ENCODE data around the gene ADAMTS10.
"Not testable (repeated sequence)": the region's sequence is repeated elsewhere in the genome, so short reads cannot be mapped to it uniquely, and the experiment has no call there.

The ADAMTS10 gene

GRCh38 chr19:8610041-8610935, at the start of gene ADAMTS10:
Gene ADAMTS10 (minus strand): TSS chr19:8610715. CDS start chr19:8605710, 5,005 bp downstream.
- peak; percentile 53 for DNase-seq

DNA sequence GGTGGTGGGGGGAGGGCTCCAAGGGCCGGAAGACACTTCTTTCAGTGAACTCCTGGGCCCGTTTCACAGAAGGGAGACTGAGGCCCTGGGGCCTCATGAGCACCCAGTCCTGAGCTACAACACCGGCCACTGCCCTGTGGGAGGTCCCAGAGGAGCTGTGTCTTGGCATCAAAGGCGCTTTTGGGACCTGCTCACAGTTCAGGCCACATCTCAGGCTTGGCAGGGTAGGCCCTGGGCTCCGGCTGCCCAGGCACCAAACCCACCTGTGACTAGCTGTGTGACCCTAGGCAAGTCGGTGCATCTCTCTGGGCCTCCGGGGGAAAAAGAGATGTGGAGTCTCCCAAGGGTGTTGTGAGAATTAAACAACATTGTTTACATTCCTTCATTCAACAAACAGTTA, 49.4 kb upstream of the ADAMTS10 start:
- DNase-seq, result no peak

GRCh38 chr19:8657869-8658268, 47.4 kb upstream of the ADAMTS10 start:
- DNase-seq, result no peak

- DNase-seq, result no peak
Measured at GRCh38 chr19:8655340-8655709, 44.8 kb upstream of the ADAMTS10 start.

DNA sequence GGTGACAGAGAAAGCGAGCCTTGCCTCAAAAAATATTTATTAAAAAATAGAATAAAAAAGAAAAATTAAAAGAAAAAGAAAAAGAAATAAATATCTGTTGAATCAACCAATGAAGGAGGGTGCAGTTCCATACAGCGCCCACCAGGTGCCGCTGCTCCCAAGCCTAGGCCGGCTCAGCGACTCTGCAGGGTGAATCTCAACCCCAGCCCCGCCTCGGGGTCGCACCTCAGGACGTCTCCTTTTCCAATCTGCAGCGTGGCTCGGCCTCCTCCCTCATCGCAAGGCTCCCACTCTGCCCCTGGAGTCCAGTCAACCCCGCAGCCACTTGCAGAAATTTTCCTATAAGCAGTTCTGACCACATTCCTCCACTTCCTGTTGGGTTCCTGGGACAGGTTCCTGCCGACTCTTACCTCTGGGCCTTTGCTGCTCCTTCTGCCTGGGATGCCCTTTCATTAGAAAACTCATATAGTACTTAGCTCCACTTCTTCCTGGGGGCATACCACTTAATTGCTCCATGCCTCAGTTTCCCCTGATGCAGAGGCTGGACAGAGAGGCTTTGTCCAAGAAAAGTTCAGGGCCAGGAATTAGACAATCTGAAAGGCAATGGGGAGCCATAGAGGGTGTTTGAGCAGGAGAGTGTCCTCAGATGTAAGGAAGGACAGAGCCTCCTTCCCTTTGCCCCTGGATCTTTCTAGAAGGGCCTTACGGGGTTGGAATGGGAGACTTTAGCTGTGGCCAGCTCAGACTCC, 44.2 kb upstream of the ADAMTS10 start:
- DNase-seq, result peak; percentile 24

GRCh38 chr19:8648240-8648639, 37.7 kb upstream of the ADAMTS10 start:
- DNase-seq, result no peak

DNA sequence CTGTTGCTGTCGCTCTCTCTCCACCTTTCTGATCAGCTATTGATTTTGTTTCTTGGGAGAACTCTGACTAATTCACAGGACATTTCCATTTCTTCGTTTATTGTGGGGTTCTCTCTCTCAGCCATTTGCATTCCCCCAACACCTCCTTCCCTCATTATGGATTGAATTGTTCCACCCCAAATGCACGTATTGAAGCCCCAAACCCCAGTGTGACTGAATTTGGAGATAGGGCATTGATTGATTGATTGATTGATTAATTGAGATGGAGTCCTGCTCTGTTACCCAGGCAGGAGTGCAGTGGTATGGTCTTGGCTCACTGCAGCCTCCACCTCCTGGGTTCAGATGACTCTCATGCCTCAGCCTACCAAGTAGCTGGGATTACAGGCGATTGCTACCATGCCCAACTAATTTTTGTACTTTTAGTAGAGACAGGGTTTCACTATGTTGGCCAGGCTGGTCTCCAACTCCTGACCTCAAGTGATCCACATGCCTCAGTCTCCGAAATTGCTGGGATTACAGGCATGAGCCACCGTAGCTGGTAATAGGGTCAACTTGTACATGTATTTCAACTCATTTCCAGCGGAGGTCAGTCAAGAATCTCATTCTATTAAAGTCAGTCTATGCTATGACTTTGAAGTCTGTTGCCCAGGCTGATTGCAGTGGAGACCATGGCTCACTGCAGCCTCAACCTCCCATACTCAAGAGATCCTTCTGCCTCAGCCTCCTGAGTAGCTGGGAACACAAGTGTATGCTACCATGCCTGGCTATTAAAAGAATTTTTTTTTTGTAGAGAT, 33.5 kb upstream of the ADAMTS10 start:
- no peak for DNase-seq

- DNase-seq, result no peak
Measured at GRCh38 chr19:8642561-8642960, 32.0 kb upstream of the ADAMTS10 start.

GRCh38 chr19:8641908-8642547, 31.5 kb upstream of the ADAMTS10 start:
- DNase-seq, result peak; percentile 64

DNA sequence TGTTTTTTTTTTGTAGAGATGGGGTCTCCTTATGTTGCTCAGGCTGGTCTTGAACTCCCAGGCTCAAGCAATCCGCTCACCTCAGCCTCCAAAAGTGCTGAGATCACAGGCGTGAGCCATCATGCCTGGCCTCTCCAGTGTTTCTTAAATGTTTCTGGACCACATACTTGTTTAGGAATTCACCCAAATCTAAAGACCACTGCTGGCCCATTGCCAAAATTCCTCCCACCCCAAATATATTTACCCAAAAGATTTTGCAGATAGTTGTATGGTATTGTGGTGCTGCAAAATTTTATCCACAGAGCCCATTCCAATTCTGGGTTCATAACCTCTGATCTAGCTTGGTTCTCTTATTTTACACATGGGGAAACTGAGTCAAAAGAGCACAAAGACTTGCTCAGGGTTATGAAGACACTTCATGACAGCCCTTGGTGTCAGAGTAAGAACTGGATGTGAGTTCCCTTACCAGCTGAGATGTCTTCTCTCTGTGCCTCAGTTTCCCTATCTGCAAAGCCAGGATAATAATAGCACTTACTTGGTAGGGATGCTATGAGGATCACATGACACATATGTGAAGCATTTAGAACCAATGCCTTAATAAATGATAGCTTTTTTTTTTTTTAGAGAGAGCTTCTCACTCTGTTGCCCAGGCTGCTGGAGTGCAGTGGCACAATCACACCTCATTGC, 30.8 kb upstream of the ADAMTS10 start:
- DNase-seq, result no peak

DNA sequence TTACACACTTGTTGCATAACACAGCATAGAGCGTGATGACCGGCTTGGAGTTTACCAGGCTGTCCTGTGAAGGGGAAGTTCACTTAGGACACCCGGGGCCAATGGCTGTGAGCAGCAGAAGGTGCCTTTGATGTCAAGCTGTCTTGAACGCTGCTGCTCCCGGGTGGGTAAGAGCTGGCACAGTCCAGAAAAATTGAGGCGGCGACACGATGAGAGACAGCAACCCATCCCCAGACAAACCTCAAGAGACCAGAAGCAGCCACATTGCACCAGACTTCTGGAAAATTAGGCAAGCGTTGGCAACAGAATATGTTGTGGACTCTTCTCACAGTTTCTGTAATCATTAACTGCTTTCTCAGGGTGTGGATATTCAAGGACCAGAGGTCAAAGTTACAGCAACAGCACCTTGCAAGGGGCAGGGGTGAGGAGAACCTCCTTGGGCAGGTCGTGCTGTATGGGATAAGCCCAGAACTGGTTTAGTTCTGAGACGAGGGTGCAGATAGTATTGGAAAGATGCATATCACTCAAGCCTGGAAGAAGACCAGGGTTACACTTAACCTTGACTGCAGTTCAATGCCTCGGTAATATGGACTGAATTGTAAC, 30.0 kb upstream of the ADAMTS10 start:
- no peak for DNase-seq

DNA sequence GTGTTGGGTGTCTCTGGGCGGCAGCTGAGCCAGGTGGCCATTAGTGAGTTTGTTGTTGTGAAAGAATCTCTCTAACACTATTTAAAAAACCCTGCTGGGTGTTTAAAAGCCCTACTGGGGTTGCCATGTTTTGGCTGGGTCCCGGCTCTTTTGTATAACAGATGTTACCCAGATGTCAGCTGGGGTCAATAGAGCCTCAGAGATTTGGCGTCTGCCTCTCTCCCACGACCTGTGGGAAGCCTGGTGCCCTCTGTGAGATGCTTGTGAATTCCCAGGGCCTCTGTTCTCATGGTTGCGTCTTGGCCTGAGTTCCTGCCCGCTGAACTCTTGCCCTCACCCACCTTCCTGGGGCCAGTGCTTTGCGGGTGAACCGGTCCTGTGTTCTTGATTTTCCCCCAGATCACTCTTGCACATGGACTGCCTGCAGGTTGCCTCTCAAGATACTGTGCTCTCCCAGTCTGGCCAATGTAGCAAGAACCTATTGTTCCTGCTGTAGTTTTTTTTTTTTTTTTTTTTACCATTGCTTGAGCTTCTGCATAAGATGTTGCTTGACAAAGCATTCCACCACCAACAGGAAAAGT, 29.4 kb upstream of the ADAMTS10 start:
- DNase-seq, result no peak

- peak; percentile 59 for DNase-seq
Measured at GRCh38 chr19:8638078-8638619, 27.6 kb upstream of the ADAMTS10 start.

GRCh38 chr19:8637070-8637469, 26.6 kb upstream of the ADAMTS10 start:
- DNase-seq, result not testable (repeated sequence)

DNA sequence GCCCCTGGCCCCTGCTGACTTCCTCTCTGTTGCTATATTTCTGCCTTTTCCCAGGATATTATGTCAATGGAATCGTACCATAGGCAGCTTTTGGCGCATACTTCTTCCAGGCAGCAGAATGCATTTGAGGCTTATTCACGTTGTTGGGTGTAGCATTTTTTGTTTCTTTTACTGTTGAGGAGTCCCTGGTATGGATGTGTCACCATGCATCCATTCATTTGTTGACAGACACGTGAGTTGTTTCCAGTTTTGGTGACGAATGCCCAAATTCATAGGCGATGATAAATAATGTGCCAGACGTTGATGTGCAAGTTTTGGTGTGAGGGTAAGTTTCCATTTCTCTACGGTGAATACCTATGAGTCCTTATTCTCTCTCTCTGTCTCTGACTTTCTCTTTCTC, 24.9 kb upstream of the ADAMTS10 start:
- no peak for DNase-seq

DNA sequence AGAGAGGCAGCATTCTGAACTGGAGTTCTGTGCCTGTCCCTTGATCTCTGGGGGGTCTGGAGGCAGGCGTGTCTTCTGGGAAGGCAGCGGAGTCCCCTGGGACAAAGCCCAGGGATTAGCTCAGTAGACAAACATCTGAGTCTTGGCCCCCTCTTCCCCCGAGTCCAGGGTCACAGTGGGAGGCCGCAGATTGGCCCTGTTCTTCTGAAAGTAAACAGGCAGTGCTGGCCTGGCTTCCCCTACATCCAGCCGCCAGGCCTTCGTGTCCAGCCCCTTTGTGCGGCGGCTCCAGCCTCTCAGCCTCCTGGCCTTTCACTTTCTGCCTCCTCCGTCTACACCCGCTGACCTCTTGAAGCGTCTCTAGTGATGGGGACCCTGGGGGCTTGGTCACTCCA, 20.9 kb upstream of the ADAMTS10 start:
- DNase-seq, result peak; percentile 56

GRCh38 chr19:8630796-8631424, 20.4 kb upstream of the ADAMTS10 start:
- DNase-seq, result no peak

- DNase-seq, result no peak
Measured at GRCh38 chr19:8629996-8630683, 19.6 kb upstream of the ADAMTS10 start, which contains the start of gene NFILZ. Gene NFILZ (plus strand): TSS chr19:8630633. CDS start chr19:8676766, 46,133 bp downstream.

DNA sequence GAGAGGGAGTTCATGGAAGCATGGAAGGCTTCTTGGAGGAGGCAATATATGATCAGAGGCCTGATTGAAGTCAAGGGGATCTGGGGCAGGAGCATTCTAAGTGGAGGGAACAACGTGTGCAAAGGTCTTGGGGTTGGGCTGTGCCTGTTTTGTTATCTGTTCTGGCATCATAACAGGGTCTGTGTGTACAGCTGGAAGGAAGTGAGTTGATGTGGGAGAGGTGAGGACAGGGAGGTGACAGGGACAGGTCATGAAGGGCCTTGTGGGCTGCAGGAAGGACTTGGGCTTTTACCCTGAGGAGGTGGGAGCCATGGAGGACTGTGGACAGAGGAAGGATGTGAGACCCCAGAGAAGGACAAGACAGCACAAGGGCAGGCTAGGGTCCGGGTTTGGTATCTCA, 18.7 kb upstream of the ADAMTS10 start:
- DNase-seq, result no peak

GRCh38 chr19:8626842-8627241, 16.3 kb upstream of the ADAMTS10 start:
- DNase-seq, result no peak

All from fibroblast of upper back skin (primary cell).